Measurements from ENCODE around the gene TP53INP2.

GRCh38 chr20:34750484-34750883 is 46.3 kb downstream of the TP53INP2 start:
- TF ChIP-seq NRF1 (IDR thresholded peaks at IDR 0.05; ENCODE audit: low read depth, low read length) (no peak), TAF1 (IDR thresholded peaks at IDR 0.05; ENCODE audit: low read depth, low read length) (no peak), CTCF (IDR thresholded peaks at IDR 0.05; ENCODE audit: control extremely low read depth in 1 of 3, insufficient read depth in 1 of 3, low read depth in 1 of 3, low read length in 3 of 3) (no peak), ASH2L (IDR thresholded peaks at IDR 0.05; ENCODE audit: low read length) (no peak), RBBP5 (IDR thresholded peaks at IDR 0.05; ENCODE audit: borderline replicate concordance, low read depth, low read length) (no peak), POLR2A (IDR thresholded peaks at IDR 0.05; ENCODE audit: control extremely low read depth in 1 of 2, low read depth in 2 of 2, low read length in 2 of 2) (no peak), MAFK (IDR thresholded peaks at IDR 0.05; ENCODE audit: low read depth, low read length) (no peak), CEBPB (IDR thresholded peaks at IDR 0.05; ENCODE audit: low read depth, low read length) (no peak), SIRT6 (IDR thresholded peaks at IDR 0.05; ENCODE audit: low read length) (no peak), BRCA1 (IDR thresholded peaks at IDR 0.05; ENCODE audit: low read depth, low read length) (no peak), CREB1 (IDR thresholded peaks at IDR 0.05) (no peak), GTF2F1 (IDR thresholded peaks at IDR 0.05; ENCODE audit: borderline replicate concordance, low read depth, low read length) (no peak)
